GM23248 (cell line): ENCODE measurements around the gene RTKN2.

ENCODE experiments used
- EZH2 ChIP-seq: fragments of 200-600 bp; sonication (generic); IDR thresholded peaks from 2 replicates; pipeline ENCODE4 v1.6.1; 2018; ENCODE audit warnings: antibody characterized with exemption, mild to moderate bottlenecking; ENCODE audit not compliant: insufficient read depth, poor library complexity, severe bottlenecking
- EZH2phosphoT487 ChIP-seq: fragments of 200-600 bp; sonication (generic); IDR thresholded peaks from 2 replicates; pipeline ENCODE4 v1.6.1; 2018; ENCODE audit warnings: antibody characterized with exemption, moderate library complexity, mild to moderate bottlenecking, low read depth; ENCODE audit not compliant: insufficient read depth

- TF ChIP-seq EZH2phosphoT487 (no peak), EZH2 (no peak)
Measured at GRCh38 chr10:62177111-62177510, 91.5 kb downstream of the RTKN2 start.
